Heart right ventricle (tissue), 16 donors: Measurements from ENCODE around the gene PSMB10. TPM values are rescaled to one million over a fixed set of nuclear protein-coding genes. Genes with fewer than 3 reads are reported as not detected.

Experiments
- ATAC-seq, 8 donors: fragments of 200-7000 bp; cut with Tn5 transposase; one replicate each; pipeline ENCODE4 v1.9.1; 2020; ENCODE audit warnings: mild to moderate bottlenecking in 8 of 8, moderate library complexity in 8 of 8, moderate number of reproducible peaks in 1 of 8
- DNase-seq, 2 donors: peaks; one replicate each; pipeline ENCODE4 v3.0.0-alpha.2; 2020
- H3K27ac ChIP-seq, 10 donors: fragments of 200-600 bp; sonication (generic) in 2 of 10; one replicate each; pipeline versions ENCODE4 v1.5.0 to v1.8.0; 2020 to 2022; ENCODE audit warnings: mild to moderate bottlenecking in 3 of 10
- H3K27me3 ChIP-seq, 7 donors: fragments of 200-600 bp; one replicate each; pipeline ENCODE4 v1.8.0; 2021 to 2022; ENCODE audit warnings: mild to moderate bottlenecking in 2 of 7
- H3K36me3 ChIP-seq, 9 donors: fragments of 200-600 bp; sonication (generic) in 1 of 9; one replicate each; pipeline versions ENCODE4 v1.5.0 to v1.8.0; 2020 to 2022; ENCODE audit warnings: mild to moderate bottlenecking in 2 of 9
- H3K4me1 ChIP-seq, 9 donors: fragments of 200-600 bp; sonication (generic) in 1 of 9; one replicate each; pipeline versions ENCODE4 v1.5.0 to v1.8.0; 2020 to 2022; ENCODE audit warnings: mild to moderate bottlenecking in 4 of 9
- H3K4me3 ChIP-seq, 10 donors: fragments of 200-600 bp; sonication (generic) in 2 of 10; one replicate each; pipeline versions ENCODE4 v1.5.0 to v1.8.0; 2020 to 2022; ENCODE audit warnings: mild to moderate bottlenecking in 7 of 10, moderate library complexity in 2 of 10
- H3K9me3 ChIP-seq, 11 donors: fragments of 200-600 bp in 10 of 11; sonication (generic) in 2 of 11; one replicate each; pipeline versions ENCODE4 v1.5.0 to v1.8.0; 2013 to 2022; ENCODE audit warnings: mild to moderate bottlenecking in 2 of 11, control low read depth in 1 of 11, moderate library complexity in 1 of 11
- WGBS, 2 donors: extraction: QIAGEN DNeasy Blood & Tissue Kit; methylation state at CpG; one replicate each; pipeline ENCODE4 v1.1.7; 2013; ENCODE audit warnings: inconsistent platforms in 1 of 2; 5-methylcytosine and 5-hydroxymethylcytosine counted together
- intact Hi-C, 10 donors: fragments of 100-400 bp; cut with DNase I; formaldehyde crosslinking; loops; one replicate each; pipeline versions ENCODE4 v1.11.1 to v1.14.2; 2022
- polyA plus RNA-seq, 2 donors: library from polyadenylated mRNA; stranded (reverse); fragments of 200-250 nt; gene quantifications; one replicate each; pipeline ENCODE4 v1.2.3, GENCODE V29; 2013
- total RNA-seq, 10 donors: library from RNA; stranded (reverse); fragmentation: NEBNext Ultra II Directional in 3 of 10; extraction: Animal tissue kit (Norgen Biotek cat#: 25700) in 3 of 10; gene quantifications; one replicate each; pipeline versions ENCODE4 v1.2.1 to v1.2.4, GENCODE V29; 2021 to 2023
- TF ChIP-seq, protein P1 (sequence below), 9 donors: fragments of 200-600 bp; sonication (generic) in 2 of 9; IDR thresholded peaks; one replicate each; pipeline versions ENCODE4 v1.5.0 to v1.8.0; 2021 to 2022; ENCODE audit warnings: antibody characterized with exemption in 9 of 9, mild to moderate bottlenecking in 5 of 9, moderate library complexity in 1 of 9
- donor health status: Arrhythmogenic right ventricular cardiomyopathy.
- donor health status: ischemic (EF 13 %, LVEDD 7.1; RV severe dilation, severe dysfunction).
- donor health status: healthy with polysubstance abuse.
- donor health status: DM: no; HTN: yes; CAD: no.
- donor health status: DM: no; HTN: no; CAD: no.
- donor health status: ischemic (EF 25% LVEDD 6.9; RV normal size, moderate dysfunction).
- donor health status: ischemic (EF 25% LVEDD 5.7; RV mildly dilated, moderate dysfunction).
- donor health status: healthy.
- donor health status: DM: yes; HTN: yes; CAD: no.
- donor health status: Ischemic cardiomyopathy.
- donor health status: ischemic (EF 35%, LVEDD 5.7; RV mildly dilated, moderate dysfunction).
- donor health status: nonischemic (EF 11% LVEDD 7.7; RV severe dilation, severe dysfunction).
- donor health status: DM: yes; HTN: yes; CAD: no.
- donor health status: PGD.
- donor health status: ischemic (EF 29% LVEDD 5.4; RV normal size, mild dysfunction).
- donor health status: nonischemic (EF 23%, LVEDD 6.1; RV moderate dilation, normal function).

PSMB10 gene
- total and polyA plus RNA-seq, 12 donors = 48.9 to 170 (median 63.6) TPM

GRCh38 chr16:67971111-67971510 is 34.5 kb upstream of the PSMB10 start:
- H3K4me3 ChIP-seq = no peak overlapping the region
- peaks cover 9 to 27% (median 13%) of the 10 kb centered on the region in 9 donors for H3K4me1 ChIP-seq
- intact Hi-C loops = no loop called here
- no peaks in the 10 kb centered on the region for H3K36me3 ChIP-seq
- TF ChIP-seq, protein P1, sequence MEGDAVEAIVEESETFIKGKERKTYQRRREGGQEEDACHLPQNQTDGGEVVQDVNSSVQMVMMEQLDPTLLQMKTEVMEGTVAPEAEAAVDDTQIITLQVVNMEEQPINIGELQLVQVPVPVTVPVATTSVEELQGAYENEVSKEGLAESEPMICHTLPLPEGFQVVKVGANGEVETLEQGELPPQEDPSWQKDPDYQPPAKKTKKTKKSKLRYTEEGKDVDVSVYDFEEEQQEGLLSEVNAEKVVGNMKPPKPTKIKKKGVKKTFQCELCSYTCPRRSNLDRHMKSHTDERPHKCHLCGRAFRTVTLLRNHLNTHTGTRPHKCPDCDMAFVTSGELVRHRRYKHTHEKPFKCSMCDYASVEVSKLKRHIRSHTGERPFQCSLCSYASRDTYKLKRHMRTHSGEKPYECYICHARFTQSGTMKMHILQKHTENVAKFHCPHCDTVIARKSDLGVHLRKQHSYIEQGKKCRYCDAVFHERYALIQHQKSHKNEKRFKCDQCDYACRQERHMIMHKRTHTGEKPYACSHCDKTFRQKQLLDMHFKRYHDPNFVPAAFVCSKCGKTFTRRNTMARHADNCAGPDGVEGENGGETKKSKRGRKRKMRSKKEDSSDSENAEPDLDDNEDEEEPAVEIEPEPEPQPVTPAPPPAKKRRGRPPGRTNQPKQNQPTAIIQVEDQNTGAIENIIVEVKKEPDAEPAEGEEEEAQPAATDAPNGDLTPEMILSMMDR (IDR thresholded peaks at IDR 0.05) = no peak
- H3K9me3 ChIP-seq = no peaks in the 10 kb centered on the region
- no peaks in the 10 kb centered on the region for H3K27me3 ChIP-seq
- no peak for DNase-seq
- 94 to 95% methylated on average over 9 of the region's 9 CpGs for WGBS, 2 donors
- no peak for ATAC-seq
- no peak overlapping the region for H3K27ac ChIP-seq

GRCh38 chr16:67969254-67970039 is 32.8 kb upstream of the PSMB10 start:
- WGBS, 2 donors = 45 to 50% methylated on average over 40 of the region's 40 CpGs
- ATAC-seq (peak in 2 of 8 donors; percentile 1 to 4), DNase-seq (no peak)
- H3K4me3 ChIP-seq = peak overlapping the region in 9 of 10 donors; percentile 63 to 100 (median 95)
- intact Hi-C loops = no loop called here
- H3K27ac ChIP-seq = peak overlapping the region; percentile 44 to 100 (median 100)
- peaks cover 0 to 13% (median 0%) of the 10 kb centered on the region in 9 donors for H3K36me3 ChIP-seq
- H3K27me3 ChIP-seq = no peaks in the 10 kb centered on the region
- peaks cover 23 to 43% (median 30%) of the 10 kb centered on the region in 9 donors for H3K4me1 ChIP-seq
- no peaks in the 10 kb centered on the region for H3K9me3 ChIP-seq
- TF ChIP-seq, protein P1 (IDR thresholded peaks at IDR 0.05) = no peak

GRCh38 chr16:67968400-67969253 is 32.0 kb upstream of the PSMB10 start, which contains the start of gene SLC12A4:
Gene SLC12A4 (minus strand): TSS chr16:67968637. CDS start chr16:67968553, 84 bp downstream.
- H3K27me3 ChIP-seq = no peaks in the 10 kb centered on the region
- peaks cover 31 to 52% (median 38%) of the 10 kb centered on the region in 9 donors for H3K4me1 ChIP-seq
- TF ChIP-seq, protein P1 (IDR thresholded peaks at IDR 0.05) = peak in 4 of 9 donors; percentile 11 to 33 (median 23)
- H3K36me3 ChIP-seq = peaks cover 0 to 15% (median 0%) of the 10 kb centered on the region in 9 donors
- peak within 1 kb of the TSS; percentile 63 to 100 (median 94) for H3K4me3 ChIP-seq
- DNase-seq (peak; percentile 91 to 93), ATAC-seq (peak; percentile 88 to 95 (median 91))
- WGBS, 2 donors = 1 to 2% methylated on average over 53 to 77 of the region's 78 CpGs
- intact Hi-C loops = no loop called here
- H3K9me3 ChIP-seq = no peaks in the 10 kb centered on the region
- H3K27ac ChIP-seq = peak within 1 kb of the TSS; percentile 94 to 100 (median 100)

DNA sequence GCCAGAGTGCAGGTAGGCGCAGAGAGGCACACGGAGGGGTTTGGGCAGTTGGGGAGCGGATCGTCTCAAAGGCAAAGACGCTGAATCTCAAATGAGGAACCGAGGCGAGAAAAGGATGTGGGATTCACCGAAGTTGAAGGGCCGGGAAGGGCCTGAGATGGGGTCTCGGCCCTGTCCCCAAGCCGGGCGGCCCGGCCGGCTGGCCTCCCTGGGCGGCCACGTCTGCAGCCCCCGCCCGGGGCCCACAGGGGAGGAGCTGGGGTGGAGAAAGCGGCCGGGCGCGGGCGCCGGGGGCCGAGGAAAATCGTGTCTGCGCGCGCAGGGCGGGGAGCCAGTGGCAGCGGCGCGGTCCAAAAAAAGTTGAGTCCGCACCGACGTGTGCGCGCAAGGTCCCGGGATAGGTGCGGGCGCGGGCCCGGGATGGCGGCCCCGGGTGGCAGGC is 31.3 kb upstream of the PSMB10 start:
- DNase-seq (peak; percentile 59 to 68), ATAC-seq (peak in 6 of 8 donors; percentile 10 to 44 (median 30))
- H3K36me3 ChIP-seq = peaks cover 0 to 19% (median 0%) of the 10 kb centered on the region in 9 donors
- no peaks in the 10 kb centered on the region for H3K9me3 ChIP-seq
- H3K4me3 ChIP-seq = peak overlapping the region; percentile 63 to 100 (median 94)
- H3K27ac ChIP-seq = peak overlapping the region; percentile 94 to 100 (median 100)
- no peaks in the 10 kb centered on the region for H3K27me3 ChIP-seq
- TF ChIP-seq, protein P1 (IDR thresholded peaks at IDR 0.05) = no peak
- 0% methylated on average over 39 to 45 of the region's 45 CpGs for WGBS, 2 donors
- intact Hi-C loops = loop anchor here in 1 of 10 donors (2.0 kb wide), 1 partner anchor 31 kb away; the partner anchor contains the start of gene PSMB10
- peaks cover 38 to 58% (median 44%) of the 10 kb centered on the region in 9 donors for H3K4me1 ChIP-seq
